Neural cell (in vitro differentiated cells): Measurements from ENCODE around the gene COL15A1. TPM values are rescaled to one million over a fixed set of nuclear protein-coding genes. Genes with fewer than 3 reads are reported as not detected.

Experiments
- H2AFZ ChIP-seq: fragments of 200-600, 300-800 bp; sonication (generic), shearing (Covaris generic); 2 replicates; pipeline ENCODE4 v1.6.0; 2014; ENCODE audit warnings: low read depth, mild to moderate bottlenecking, antibody characterized with exemption, low read length, moderate library complexity
- H3F3A ChIP-seq: fragments of 200-600 bp; shearing (Covaris generic); 2 replicates; pipeline ENCODE4 v1.6.1; 2016; ENCODE audit warnings: mild to moderate bottlenecking, moderate library complexity, mixed read lengths, antibody characterized with exemption, low read length; ENCODE audit not compliant: insufficient read depth, poor library complexity, severe bottlenecking
- H3K27ac ChIP-seq: fragments of 200-600, 300-800 bp; sonication (generic), shearing (Covaris generic); 2 replicates; pipeline ENCODE4 v1.5.1; 2014; ENCODE audit warnings: mild to moderate bottlenecking, low read length, moderate library complexity
- H3K27me3 ChIP-seq: fragments of 300-800, 200-600 bp; sonication (generic), shearing (Covaris generic); 2 replicates; pipeline ENCODE4 v1.6.0; 2014; ENCODE audit warnings: mild to moderate bottlenecking, low read depth, low read length, moderate library complexity; ENCODE audit not compliant: insufficient read depth
- H3K36me3 ChIP-seq: fragments of 300-800, 200-600 bp; sonication (generic), shearing (Covaris generic); 2 replicates; pipeline ENCODE4 v1.5.1; 2014; ENCODE audit warnings: mild to moderate bottlenecking, antibody characterized with exemption, low read length, moderate library complexity; ENCODE audit not compliant: insufficient read depth
- H3K4me2 ChIP-seq: fragments of 300-800, 200-600 bp; sonication (generic), shearing (Covaris generic); 2 replicates; pipeline ENCODE4 v1.6.0; 2014; ENCODE audit warnings: mild to moderate bottlenecking, low read length
- H3K4me3 ChIP-seq: fragments of 300-800, 200-600 bp; sonication (generic), shearing (Covaris generic); 2 replicates; pipeline ENCODE4 v1.5.1; 2014; ENCODE audit warnings: mild to moderate bottlenecking, low read length, moderate library complexity
- H3K79me2 ChIP-seq: fragments of 200-600 bp; shearing (Covaris generic); replicated peaks from 2 replicates; pipeline ENCODE4 v1.6.0; 2014; ENCODE audit warnings: mild to moderate bottlenecking, low read length, moderate library complexity; ENCODE audit not compliant: insufficient read depth
- H3K9ac ChIP-seq: fragments of 300-800, 200-600 bp; sonication (generic), shearing (Covaris generic); 2 replicates; pipeline ENCODE4 v1.6.1; 2016; ENCODE audit warnings: mild to moderate bottlenecking, low read length, mixed read lengths
- H3K9me2 ChIP-seq: fragments of 200-600 bp; shearing (Covaris generic); 2 replicates; pipeline ENCODE4 v1.6.1; 2016; ENCODE audit warnings: mild to moderate bottlenecking, low read length, mixed read lengths; ENCODE audit not compliant: insufficient read depth
- H3K9me3 ChIP-seq: fragments of 200-600, 300-800 bp; sonication (generic), shearing (Covaris generic); 2 replicates; pipeline ENCODE4 v1.6.1; 2016; ENCODE audit warnings: mild to moderate bottlenecking, mixed run types, low read length, moderate library complexity, mixed read lengths
- H4K20me1 ChIP-seq: fragments of 200-600 bp; shearing (Covaris generic); 2 replicates; pipeline ENCODE4 v1.6.1; 2016; ENCODE audit warnings: mild to moderate bottlenecking, mixed run types; ENCODE audit not compliant: insufficient read depth
- EP300 ChIP-seq: fragments of 450-650 bp; conservative IDR thresholded peaks from 2 replicates; pipeline ENCODE4 v1.6.1; 2014; ENCODE audit warnings: antibody characterized with exemption, mild to moderate bottlenecking, moderate library complexity; ENCODE audit not compliant: poor library complexity, severe bottlenecking
- EZH2 ChIP-seq: fragments of 200-600, 300-800 bp; shearing (Covaris generic), sonication (generic); IDR thresholded peaks from 2 replicates; pipeline ENCODE4 v1.6.1; 2014; ENCODE audit warnings: antibody characterized with exemption, low read length, borderline replicate concordance, mild to moderate bottlenecking; ENCODE audit not compliant: insufficient read depth, poor library complexity, severe bottlenecking
- MXI1 ChIP-seq: fragments of 450-650 bp; conservative IDR thresholded peaks from 2 replicates; pipeline ENCODE4 v1.6.1; 2014; ENCODE audit warnings: antibody characterized with exemption, mild to moderate bottlenecking; ENCODE audit not compliant: poor library complexity, severe bottlenecking
- POLR2AphosphoS5 ChIP-seq: IDR thresholded peaks from 2 replicates; pipeline ENCODE4 v1.6.1; 2012
- RAD21 ChIP-seq: fragments of 450-650 bp; conservative IDR thresholded peaks from 2 replicates; pipeline ENCODE4 v1.6.1; 2014; ENCODE audit warnings: antibody characterized with exemption, mild to moderate bottlenecking, moderate library complexity
- SMC3 ChIP-seq: fragments of 450-650 bp; conservative IDR thresholded peaks from 2 replicates; pipeline ENCODE4 v1.6.1; 2014; ENCODE audit warnings: antibody characterized with exemption, mild to moderate bottlenecking, moderate library complexity; ENCODE audit not compliant: poor library complexity
- TAF1 ChIP-seq: IDR thresholded peaks from 2 replicates; pipeline ENCODE4 v1.6.1; 2012; ENCODE audit warnings: low read depth
- polyA plus RNA-seq: library from polyadenylated mRNA; depleted of rRNA; stranded (reverse); fragments of >200 nt; gene quantifications from 2 replicates; pipeline ENCODE4 v1.2.3, GENCODE V29; 2014
- TF ChIP-seq, protein P1 (sequence below): IDR thresholded peaks from 2 replicates; pipeline ENCODE4 v1.6.1; 2012; ENCODE audit warnings: borderline replicate concordance
- TF ChIP-seq, protein P2 (sequence below): fragments of 450-650 bp; IDR thresholded peaks from 2 replicates; pipeline ENCODE4 v1.5.1; 2014; ENCODE audit warnings: antibody characterized with exemption, mild to moderate bottlenecking, moderate library complexity; ENCODE audit not compliant: poor library complexity, severe bottlenecking

The COL15A1 gene
- polyA plus RNA-seq, 1 donor from 2014 or later = 2.8 TPM

DNA sequence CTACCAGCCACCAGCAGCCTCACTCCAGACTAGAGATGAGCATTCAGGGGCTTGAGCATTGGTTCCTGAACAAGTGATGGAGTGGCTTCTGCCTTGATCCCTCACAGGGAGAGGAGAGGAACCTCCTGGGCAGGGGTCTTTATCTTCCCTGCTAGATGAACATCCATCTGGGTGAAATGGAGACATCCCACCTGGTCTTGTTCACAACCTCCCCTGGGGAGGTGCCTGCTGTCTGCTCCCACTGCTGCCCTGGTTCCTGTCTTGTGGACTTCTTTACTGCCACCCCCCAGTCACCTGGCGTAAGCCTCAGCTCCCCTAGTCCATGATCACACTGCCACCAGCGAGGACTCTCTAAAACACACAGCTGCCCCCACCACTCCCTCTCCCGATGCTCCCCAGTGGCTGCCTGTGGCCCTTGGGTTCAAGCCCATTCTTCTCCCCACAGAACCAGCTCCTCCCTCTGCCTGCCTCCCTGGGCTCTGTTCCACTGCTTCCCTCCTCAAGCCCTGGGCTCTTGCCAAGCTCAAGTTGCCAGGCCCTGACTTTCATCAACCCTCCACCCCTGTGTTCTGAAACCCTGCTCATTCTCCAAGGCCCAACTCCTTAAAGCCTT is 51.5 kb downstream of the COL15A1 start:
- no peaks in the 10 kb centered on the region for H3K27me3 ChIP-seq
- no peak overlapping the region for H3K9ac ChIP-seq
- H3K4me3 ChIP-seq = no peak overlapping the region
- no peaks in the 10 kb centered on the region for H3K9me2 ChIP-seq
- H3K36me3 ChIP-seq = no peaks in the 10 kb centered on the region
- no peak overlapping the region for H3K27ac ChIP-seq
- H2AFZ ChIP-seq = no peak overlapping the region
- H3K79me2 ChIP-seq = no peaks in the 10 kb centered on the region
- no peak for TF ChIP-seq MXI1
- TF ChIP-seq, protein P1, sequence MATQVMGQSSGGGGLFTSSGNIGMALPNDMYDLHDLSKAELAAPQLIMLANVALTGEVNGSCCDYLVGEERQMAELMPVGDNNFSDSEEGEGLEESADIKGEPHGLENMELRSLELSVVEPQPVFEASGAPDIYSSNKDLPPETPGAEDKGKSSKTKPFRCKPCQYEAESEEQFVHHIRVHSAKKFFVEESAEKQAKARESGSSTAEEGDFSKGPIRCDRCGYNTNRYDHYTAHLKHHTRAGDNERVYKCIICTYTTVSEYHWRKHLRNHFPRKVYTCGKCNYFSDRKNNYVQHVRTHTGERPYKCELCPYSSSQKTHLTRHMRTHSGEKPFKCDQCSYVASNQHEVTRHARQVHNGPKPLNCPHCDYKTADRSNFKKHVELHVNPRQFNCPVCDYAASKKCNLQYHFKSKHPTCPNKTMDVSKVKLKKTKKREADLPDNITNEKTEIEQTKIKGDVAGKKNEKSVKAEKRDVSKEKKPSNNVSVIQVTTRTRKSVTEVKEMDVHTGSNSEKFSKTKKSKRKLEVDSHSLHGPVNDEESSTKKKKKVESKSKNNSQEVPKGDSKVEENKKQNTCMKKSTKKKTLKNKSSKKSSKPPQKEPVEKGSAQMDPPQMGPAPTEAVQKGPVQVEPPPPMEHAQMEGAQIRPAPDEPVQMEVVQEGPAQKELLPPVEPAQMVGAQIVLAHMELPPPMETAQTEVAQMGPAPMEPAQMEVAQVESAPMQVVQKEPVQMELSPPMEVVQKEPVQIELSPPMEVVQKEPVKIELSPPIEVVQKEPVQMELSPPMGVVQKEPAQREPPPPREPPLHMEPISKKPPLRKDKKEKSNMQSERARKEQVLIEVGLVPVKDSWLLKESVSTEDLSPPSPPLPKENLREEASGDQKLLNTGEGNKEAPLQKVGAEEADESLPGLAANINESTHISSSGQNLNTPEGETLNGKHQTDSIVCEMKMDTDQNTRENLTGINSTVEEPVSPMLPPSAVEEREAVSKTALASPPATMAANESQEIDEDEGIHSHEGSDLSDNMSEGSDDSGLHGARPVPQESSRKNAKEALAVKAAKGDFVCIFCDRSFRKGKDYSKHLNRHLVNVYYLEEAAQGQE = no peak
- no peak for TF ChIP-seq SMC3
- no peak for TF ChIP-seq POLR2AphosphoS5
- no peak for TF ChIP-seq TAF1
- TF ChIP-seq EP300 = no peak
- TF ChIP-seq RAD21 = no peak
- TF ChIP-seq, protein P2, sequence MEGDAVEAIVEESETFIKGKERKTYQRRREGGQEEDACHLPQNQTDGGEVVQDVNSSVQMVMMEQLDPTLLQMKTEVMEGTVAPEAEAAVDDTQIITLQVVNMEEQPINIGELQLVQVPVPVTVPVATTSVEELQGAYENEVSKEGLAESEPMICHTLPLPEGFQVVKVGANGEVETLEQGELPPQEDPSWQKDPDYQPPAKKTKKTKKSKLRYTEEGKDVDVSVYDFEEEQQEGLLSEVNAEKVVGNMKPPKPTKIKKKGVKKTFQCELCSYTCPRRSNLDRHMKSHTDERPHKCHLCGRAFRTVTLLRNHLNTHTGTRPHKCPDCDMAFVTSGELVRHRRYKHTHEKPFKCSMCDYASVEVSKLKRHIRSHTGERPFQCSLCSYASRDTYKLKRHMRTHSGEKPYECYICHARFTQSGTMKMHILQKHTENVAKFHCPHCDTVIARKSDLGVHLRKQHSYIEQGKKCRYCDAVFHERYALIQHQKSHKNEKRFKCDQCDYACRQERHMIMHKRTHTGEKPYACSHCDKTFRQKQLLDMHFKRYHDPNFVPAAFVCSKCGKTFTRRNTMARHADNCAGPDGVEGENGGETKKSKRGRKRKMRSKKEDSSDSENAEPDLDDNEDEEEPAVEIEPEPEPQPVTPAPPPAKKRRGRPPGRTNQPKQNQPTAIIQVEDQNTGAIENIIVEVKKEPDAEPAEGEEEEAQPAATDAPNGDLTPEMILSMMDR = no peak
- no peak for TF ChIP-seq EZH2
- H3K9me3 ChIP-seq = no peaks in the 10 kb centered on the region
- no peaks in the 10 kb centered on the region for H4K20me1 ChIP-seq
- H3F3A ChIP-seq = no peaks in the 10 kb centered on the region
- no peak overlapping the region for H3K4me2 ChIP-seq

DNA sequence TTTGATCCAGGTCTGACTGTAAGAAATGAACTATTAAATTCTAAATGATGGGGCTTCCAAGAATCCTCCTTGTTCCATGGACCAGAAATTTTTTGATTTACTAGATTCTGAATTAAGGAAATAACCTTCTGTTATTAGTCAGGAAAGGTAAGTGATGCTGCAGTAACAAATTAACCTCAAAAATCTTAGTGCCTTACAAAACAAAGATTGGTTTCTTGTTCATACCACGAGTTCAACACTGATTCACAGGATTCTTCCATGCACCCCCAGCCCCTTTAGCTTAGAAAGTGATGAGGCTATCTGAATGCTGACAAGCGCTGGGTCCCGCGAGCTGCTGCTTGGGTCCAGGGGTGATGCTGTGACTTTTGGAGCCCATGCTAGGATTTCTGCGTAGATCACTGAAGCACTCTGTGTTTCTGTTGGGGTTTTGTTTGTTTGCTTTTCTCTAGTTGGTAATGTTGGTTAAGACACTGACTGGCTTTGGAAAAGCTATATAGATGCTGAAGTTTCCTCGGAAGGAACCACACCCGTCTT is 52.3 kb downstream of the COL15A1 start:
- Histone ChIP-seq H3K4me2 (no peak overlapping the region), H3K9ac (no peak overlapping the region), H3K9me2 (no peaks in the 10 kb centered on the region), H3K36me3 (no peaks in the 10 kb centered on the region), H3K27me3 (no peaks in the 10 kb centered on the region), H4K20me1 (no peaks in the 10 kb centered on the region), H3K27ac (no peak overlapping the region), H3K9me3 (no peaks in the 10 kb centered on the region), H2AFZ (no peak overlapping the region), H3K79me2 (no peaks in the 10 kb centered on the region), H3F3A (no peaks in the 10 kb centered on the region), H3K4me3 (no peak overlapping the region)
- TF ChIP-seq MXI1 (no peak), SMC3 (no peak), RAD21 (no peak), EZH2 (no peak), TAF1 (no peak), EP300 (no peak), POLR2AphosphoS5 (no peak)
- TF ChIP-seq, protein P2 = no peak
- TF ChIP-seq, protein P1 = no peak
